Measurements from ENCODE around the gene MYO15A.

The MYO15A gene

DNA sequence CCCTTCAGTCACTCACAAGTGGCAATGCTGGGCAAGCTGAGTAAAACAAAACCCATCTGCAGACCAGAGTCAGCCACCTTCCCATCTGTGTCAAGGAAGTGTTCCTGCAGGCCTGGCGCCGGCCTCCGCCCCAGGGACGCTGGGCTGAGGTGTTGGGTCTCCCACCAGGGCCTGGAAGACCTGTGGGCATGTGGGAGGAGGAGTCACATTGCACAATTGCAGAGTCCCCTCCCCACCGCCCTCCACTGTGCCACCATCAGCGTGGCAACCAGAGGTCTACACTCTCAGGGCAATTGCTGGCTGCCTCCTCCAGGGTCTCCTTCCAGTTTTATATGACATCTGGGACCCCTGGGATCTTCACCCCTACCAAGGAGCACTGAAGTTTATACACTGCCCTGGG lies 3.0 kb upstream of the MYO15A start:
- peaks cover 15% of the 10 kb centered on the region for H3K36me3 ChIP-seq (ENCODE audit: control insufficient read depth, low read depth, low read length)
- no peak overlapping the region for H3K27ac ChIP-seq (ENCODE audit: low read length)
- no peaks in the 10 kb centered on the region for H3K9me3 ChIP-seq (ENCODE audit: control insufficient read depth, low read depth, low read length)
- H3K4me3 ChIP-seq (ENCODE audit: low read length), result no peak overlapping the region
- no peaks in the 10 kb centered on the region for H3K4me1 ChIP-seq (ENCODE audit: control insufficient read depth, low read depth, low read length)
- H3K27me3 ChIP-seq (ENCODE audit: control insufficient read depth, insufficient read depth, low read length), result no peaks in the 10 kb centered on the region
- H3K9ac ChIP-seq (ENCODE audit: low read length), result no peak overlapping the region

- H3K27me3 ChIP-seq (ENCODE audit: control insufficient read depth, insufficient read depth, low read length), result no peaks in the 10 kb centered on the region
- no peak overlapping the region for H3K4me3 ChIP-seq (ENCODE audit: low read length)
- H3K9me3 ChIP-seq (ENCODE audit: control insufficient read depth, low read depth, low read length), result no peaks in the 10 kb centered on the region
- H3K4me1 ChIP-seq (ENCODE audit: control insufficient read depth, low read depth, low read length), result no peaks in the 10 kb centered on the region
- H3K36me3 ChIP-seq (ENCODE audit: control insufficient read depth, low read depth, low read length), result peaks cover 15% of the 10 kb centered on the region
- no peak overlapping the region for H3K9ac ChIP-seq (ENCODE audit: low read length)
- no peak overlapping the region for H3K27ac ChIP-seq (ENCODE audit: low read length)
Measured at GRCh38 chr17:18106211-18106610, 2.3 kb upstream of the MYO15A start.

- Histone ChIP-seq H3K9ac (ENCODE audit: low read length) (no peak overlapping the region), H3K9me3 (ENCODE audit: control insufficient read depth, low read depth, low read length) (no peaks in the 10 kb centered on the region), H3K4me3 (ENCODE audit: low read length) (no peak overlapping the region), H3K27me3 (ENCODE audit: control insufficient read depth, insufficient read depth, low read length) (no peaks in the 10 kb centered on the region), H3K36me3 (ENCODE audit: control insufficient read depth, low read depth, low read length) (peaks cover 6% of the 10 kb centered on the region), H3K4me1 (ENCODE audit: control insufficient read depth, low read depth, low read length) (no peaks in the 10 kb centered on the region), H3K27ac (ENCODE audit: low read length) (no peak overlapping the region)
Measured at GRCh38 chr17:18107061-18107790, 1.3 kb upstream of the MYO15A start.

- H3K4me3 ChIP-seq (ENCODE audit: low read length), result no peak overlapping the region
- H3K36me3 ChIP-seq (ENCODE audit: control insufficient read depth, low read depth, low read length), result peaks cover 6% of the 10 kb centered on the region
- no peak overlapping the region for H3K27ac ChIP-seq (ENCODE audit: low read length)
- no peak overlapping the region for H3K9ac ChIP-seq (ENCODE audit: low read length)
- no peaks in the 10 kb centered on the region for H3K9me3 ChIP-seq (ENCODE audit: control insufficient read depth, low read depth, low read length)
- H3K4me1 ChIP-seq (ENCODE audit: control insufficient read depth, low read depth, low read length), result no peaks in the 10 kb centered on the region
- no peaks in the 10 kb centered on the region for H3K27me3 ChIP-seq (ENCODE audit: control insufficient read depth, insufficient read depth, low read length)
Measured at GRCh38 chr17:18107971-18108370, 585 bp upstream of the MYO15A start.

GRCh38 chr17:18109935-18110485 lies 1.5 kb downstream of the MYO15A start:
- H3K9ac ChIP-seq (ENCODE audit: low read length), result no peak overlapping the region
- H3K27me3 ChIP-seq (ENCODE audit: control insufficient read depth, insufficient read depth, low read length), result no peaks in the 10 kb centered on the region
- peaks cover 6% of the 10 kb centered on the region for H3K36me3 ChIP-seq (ENCODE audit: control insufficient read depth, low read depth, low read length)
- no peaks in the 10 kb centered on the region for H3K4me1 ChIP-seq (ENCODE audit: control insufficient read depth, low read depth, low read length)
- H3K27ac ChIP-seq (ENCODE audit: low read length), result no peak overlapping the region
- H3K9me3 ChIP-seq (ENCODE audit: control insufficient read depth, low read depth, low read length), result no peaks in the 10 kb centered on the region
- no peak overlapping the region for H3K4me3 ChIP-seq (ENCODE audit: low read length)

- Histone ChIP-seq H3K9ac (ENCODE audit: low read length) (no peak overlapping the region), H3K4me3 (ENCODE audit: low read length) (no peak overlapping the region), H3K9me3 (ENCODE audit: control insufficient read depth, low read depth, low read length) (no peaks in the 10 kb centered on the region), H3K4me1 (ENCODE audit: control insufficient read depth, low read depth, low read length) (no peaks in the 10 kb centered on the region), H3K27me3 (ENCODE audit: control insufficient read depth, insufficient read depth, low read length) (no peaks in the 10 kb centered on the region), H3K27ac (ENCODE audit: low read length) (no peak overlapping the region), H3K36me3 (ENCODE audit: control insufficient read depth, low read depth, low read length) (peaks cover 6% of the 10 kb centered on the region)
Measured at GRCh38 chr17:18110636-18111145, 2.1 kb downstream of the MYO15A start.

GRCh38 chr17:18111330-18111971 lies 2.9 kb downstream of the MYO15A start:
- H3K4me3 ChIP-seq (ENCODE audit: low read length), result no peak overlapping the region
- H3K4me1 ChIP-seq (ENCODE audit: control insufficient read depth, low read depth, low read length), result no peaks in the 10 kb centered on the region
- no peaks in the 10 kb centered on the region for H3K27me3 ChIP-seq (ENCODE audit: control insufficient read depth, insufficient read depth, low read length)
- H3K9me3 ChIP-seq (ENCODE audit: control insufficient read depth, low read depth, low read length), result no peaks in the 10 kb centered on the region
- no peak overlapping the region for H3K9ac ChIP-seq (ENCODE audit: low read length)
- H3K27ac ChIP-seq (ENCODE audit: low read length), result no peak overlapping the region
- H3K36me3 ChIP-seq (ENCODE audit: control insufficient read depth, low read depth, low read length), result peaks cover 6% of the 10 kb centered on the region

DNA sequence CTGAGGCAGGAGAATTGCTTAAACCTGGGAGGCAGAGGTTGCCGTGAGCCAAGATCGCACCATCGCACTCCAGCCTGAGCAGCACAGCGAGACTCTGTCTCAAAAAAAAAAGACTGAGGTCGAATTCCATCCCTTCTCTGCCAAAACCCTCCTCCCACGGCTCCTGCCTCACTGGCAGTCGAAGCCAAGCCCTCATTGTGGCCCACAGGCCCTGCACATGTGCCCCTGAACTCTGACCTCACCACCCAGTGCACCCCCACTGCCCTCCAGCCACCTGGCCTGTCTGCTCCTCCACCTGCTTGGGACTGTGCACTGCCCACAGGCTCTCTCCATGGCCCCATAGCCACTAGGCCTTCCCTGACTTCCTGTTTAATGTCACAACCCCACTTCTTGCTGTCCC lies 7.0 kb downstream of the MYO15A start:
- H3K4me3 ChIP-seq (ENCODE audit: low read length), result no peak overlapping the region
- H3K36me3 ChIP-seq (ENCODE audit: control insufficient read depth, low read depth, low read length), result no peaks in the 10 kb centered on the region
- H3K9ac ChIP-seq (ENCODE audit: low read length), result no peak overlapping the region
- no peaks in the 10 kb centered on the region for H3K9me3 ChIP-seq (ENCODE audit: control insufficient read depth, low read depth, low read length)
- H3K27me3 ChIP-seq (ENCODE audit: control insufficient read depth, insufficient read depth, low read length), result no peaks in the 10 kb centered on the region
- no peaks in the 10 kb centered on the region for H3K4me1 ChIP-seq (ENCODE audit: control insufficient read depth, low read depth, low read length)
- H3K27ac ChIP-seq (ENCODE audit: low read length), result no peak overlapping the region

DNA sequence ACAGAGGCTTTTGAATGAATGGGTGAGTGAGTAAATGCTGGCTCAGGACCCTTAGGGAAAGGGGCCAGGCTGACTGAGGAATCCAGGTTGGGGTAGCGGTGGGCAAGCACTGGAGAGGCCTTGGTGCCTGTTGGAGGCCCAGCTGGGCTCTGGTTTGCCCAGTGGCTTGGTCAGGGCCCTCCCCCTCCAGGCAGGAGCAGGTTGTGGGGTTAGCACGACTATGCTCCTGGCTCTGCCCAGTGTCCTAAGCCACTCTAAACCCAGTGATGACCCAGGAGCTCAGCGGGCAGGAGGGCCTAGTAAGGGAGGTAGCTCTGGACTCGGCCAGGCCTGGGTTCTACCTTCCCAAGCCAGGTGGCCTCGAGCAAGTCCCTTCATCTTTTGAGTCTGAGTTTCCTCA lies 7.5 kb downstream of the MYO15A start:
- Histone ChIP-seq H3K9me3 (ENCODE audit: control insufficient read depth, low read depth, low read length) (no peaks in the 10 kb centered on the region), H3K36me3 (ENCODE audit: control insufficient read depth, low read depth, low read length) (no peaks in the 10 kb centered on the region), H3K4me3 (ENCODE audit: low read length) (no peak overlapping the region), H3K27me3 (ENCODE audit: control insufficient read depth, insufficient read depth, low read length) (no peaks in the 10 kb centered on the region), H3K27ac (ENCODE audit: low read length) (no peak overlapping the region), H3K9ac (ENCODE audit: low read length) (no peak overlapping the region), H3K4me1 (ENCODE audit: control insufficient read depth, low read depth, low read length) (no peaks in the 10 kb centered on the region)

DNA sequence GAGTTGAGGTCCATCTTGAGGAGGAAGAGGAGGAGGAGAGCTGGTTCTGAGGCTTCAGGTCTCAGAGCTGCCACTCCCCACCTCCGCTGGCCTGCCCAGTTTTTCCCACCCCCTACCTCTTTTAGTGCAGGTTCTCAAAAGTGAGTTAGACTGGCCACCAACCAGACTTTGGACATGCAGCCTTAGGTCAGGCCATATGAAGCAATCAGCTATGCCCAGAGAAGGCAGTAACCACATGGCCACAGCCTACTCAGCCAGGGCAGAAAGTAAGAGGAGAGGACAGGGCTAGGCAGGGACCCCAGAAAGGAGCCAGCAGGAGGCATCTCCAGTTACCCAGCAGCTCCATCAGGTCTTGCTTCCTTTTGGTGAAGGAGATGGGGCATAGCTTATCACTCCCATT lies 9.0 kb downstream of the MYO15A start:
- Histone ChIP-seq H3K27me3 (ENCODE audit: control insufficient read depth, insufficient read depth, low read length) (no peaks in the 10 kb centered on the region), H3K4me1 (ENCODE audit: control insufficient read depth, low read depth, low read length) (no peaks in the 10 kb centered on the region), H3K27ac (ENCODE audit: low read length) (no peak overlapping the region), H3K9me3 (ENCODE audit: control insufficient read depth, low read depth, low read length) (no peaks in the 10 kb centered on the region), H3K36me3 (ENCODE audit: control insufficient read depth, low read depth, low read length) (no peaks in the 10 kb centered on the region), H3K4me3 (ENCODE audit: low read length) (no peak overlapping the region), H3K9ac (ENCODE audit: low read length) (no peak overlapping the region)

GRCh38 chr17:18117982-18118975 lies 9.7 kb downstream of the MYO15A start:
- Histone ChIP-seq H3K4me1 (ENCODE audit: control insufficient read depth, low read depth, low read length) (no peaks in the 10 kb centered on the region), H3K4me3 (ENCODE audit: low read length) (no peak overlapping the region), H3K9ac (ENCODE audit: low read length) (no peak overlapping the region), H3K27me3 (ENCODE audit: control insufficient read depth, insufficient read depth, low read length) (no peaks in the 10 kb centered on the region), H3K36me3 (ENCODE audit: control insufficient read depth, low read depth, low read length) (no peaks in the 10 kb centered on the region), H3K27ac (ENCODE audit: low read length) (no peak overlapping the region), H3K9me3 (ENCODE audit: control insufficient read depth, low read depth, low read length) (no peaks in the 10 kb centered on the region)

Data from iPS-18a (cell line).